IPS-18c (cell line): ENCODE measurements around the gene DNAJC2.

ENCODE experiments used
- H3K4me3 ChIP-seq: 2 replicates; pipeline ENCODE4 v1.7.0; 2013; ENCODE audit warnings: low read depth, mild to moderate bottlenecking, low read length, moderate library complexity; ENCODE audit not compliant: insufficient read depth
- H3K9me3 ChIP-seq: one replicate; pipeline ENCODE4 v1.6.1; 2013; ENCODE audit warnings: mild to moderate bottlenecking, low read length, moderate library complexity; ENCODE audit not compliant: control insufficient read depth, insufficient read depth

Gene DNAJC2

GRCh38 chr7:103344453-103345149 lies at the start of gene DNAJC2:
Gene DNAJC2 (minus strand): TSS chr7:103344767. CDS start chr7:103344622, 145 bp downstream.
- Histone ChIP-seq H3K4me3 (peak within 1 kb of the TSS; percentile 91), H3K9me3 (no peaks in the 10 kb centered on the region)

DNA sequence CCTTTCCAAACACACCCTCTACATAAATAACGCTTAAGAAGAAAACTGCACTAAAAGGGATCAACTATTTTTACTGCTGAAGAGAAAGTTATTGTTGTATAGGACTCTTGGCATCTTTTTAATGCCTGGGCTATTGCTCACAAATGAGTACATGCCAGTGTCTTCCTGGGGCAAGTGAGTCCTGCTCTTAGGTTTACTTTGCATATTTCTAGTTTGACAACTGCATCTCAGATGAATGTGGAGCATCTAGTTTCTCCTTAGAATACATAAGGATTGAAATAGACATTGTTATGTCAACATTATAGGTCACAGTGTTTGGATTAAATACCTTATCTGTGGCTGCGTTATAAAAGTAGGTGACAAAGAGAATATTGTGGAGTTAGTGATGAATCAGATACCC lies 47.4 kb upstream of the DNAJC2 start:
- no peaks in the 10 kb centered on the region for H3K9me3 ChIP-seq
- no peak overlapping the region for H3K4me3 ChIP-seq

DNA sequence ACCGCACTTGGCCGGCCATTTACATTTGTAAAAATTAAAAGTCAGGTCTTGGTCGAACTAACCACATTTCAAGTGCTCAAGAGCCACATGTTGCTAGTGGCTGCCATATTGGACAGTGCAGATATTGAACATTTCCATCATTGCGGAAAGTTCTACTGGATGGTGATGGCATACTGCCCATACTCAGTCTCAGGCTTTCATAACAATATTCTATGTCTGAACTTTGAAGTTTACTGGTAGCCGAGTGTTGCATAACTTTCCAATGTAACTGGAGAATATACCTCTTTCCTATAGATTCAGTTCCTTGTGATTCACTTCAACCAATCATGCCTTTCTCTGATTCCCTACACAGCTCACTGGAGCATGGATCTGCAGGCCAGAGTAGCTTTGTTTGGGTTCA lies 46.6 kb upstream of the DNAJC2 start:
- H3K9me3 ChIP-seq, result no peaks in the 10 kb centered on the region
- no peak overlapping the region for H3K4me3 ChIP-seq

GRCh38 chr7:103389263-103389662 lies 44.7 kb upstream of the DNAJC2 start:
- no peaks in the 10 kb centered on the region for H3K9me3 ChIP-seq

DNA sequence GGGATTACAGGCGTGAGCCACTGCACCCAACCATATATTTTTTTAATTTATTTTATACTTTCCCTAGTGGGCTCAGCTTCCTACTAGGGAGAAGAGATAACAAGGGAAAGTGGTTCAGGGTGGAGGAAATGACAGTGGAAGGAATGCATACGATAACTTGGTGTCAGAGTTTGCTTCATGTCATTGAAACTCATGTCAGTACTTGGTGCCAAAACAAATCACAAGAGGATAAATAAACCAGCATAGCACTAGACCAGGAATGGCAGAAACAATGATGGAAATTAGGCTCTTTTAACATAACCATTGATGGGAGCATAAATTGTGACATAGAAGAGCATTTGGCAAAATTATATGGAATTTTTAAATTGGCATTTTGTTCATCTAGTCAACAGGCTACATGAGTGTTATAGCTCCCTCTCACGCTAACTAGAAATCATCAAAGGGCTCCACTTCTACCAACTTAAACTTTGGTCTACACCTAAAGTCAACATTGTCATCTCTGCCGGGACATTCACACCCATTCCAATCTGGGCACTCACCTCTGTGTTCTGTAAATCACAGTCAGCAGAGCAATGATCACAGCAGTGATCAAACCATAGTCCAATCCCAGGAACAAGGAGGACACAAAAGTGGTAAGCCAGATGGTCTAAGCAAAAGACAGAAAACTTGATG lies 44.0 kb upstream of the DNAJC2 start:
- Histone ChIP-seq H3K4me3 (no peak overlapping the region), H3K9me3 (no peaks in the 10 kb centered on the region)

More at GRCh38 chr7:103389263-103389662, 44.7 kb upstream of the DNAJC2 start:
- H3K4me3 ChIP-seq, result no peak overlapping the region

GRCh38 chr7:103387242-103387641 lies 42.7 kb upstream of the DNAJC2 start:
- Histone ChIP-seq H3K4me3 (no peak overlapping the region), H3K9me3 (no peaks in the 10 kb centered on the region)

- no peak overlapping the region for H3K4me3 ChIP-seq
- H3K9me3 ChIP-seq, result no peaks in the 10 kb centered on the region
Observed at GRCh38 chr7:103382032-103382402, 37.5 kb upstream of the DNAJC2 start.

DNA sequence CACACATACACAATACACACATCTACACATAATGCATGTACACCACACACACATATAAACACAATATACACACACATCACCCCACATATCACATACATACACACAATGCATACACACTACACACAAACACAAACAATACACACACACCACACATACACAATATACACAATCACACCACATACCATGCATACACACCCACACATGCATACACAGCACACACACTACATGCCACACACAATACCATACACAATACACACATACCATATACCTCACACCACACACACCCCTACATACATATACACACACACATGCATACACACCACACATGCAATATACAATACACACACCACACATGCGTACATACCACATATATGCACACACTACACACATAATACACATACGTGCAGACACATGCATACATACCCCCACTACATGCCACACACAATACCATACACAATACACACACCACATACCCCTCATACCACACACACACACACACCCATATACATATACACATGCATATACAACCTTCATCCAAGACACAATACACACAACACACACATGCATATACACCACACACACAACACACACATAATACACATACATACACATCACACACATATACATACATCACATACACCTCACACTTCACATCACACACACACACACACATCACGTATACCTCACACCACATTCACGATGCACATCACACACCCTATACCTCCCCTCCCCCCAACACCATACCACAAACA lies 36.9 kb upstream of the DNAJC2 start:
- no peaks in the 10 kb centered on the region for H3K9me3 ChIP-seq
- H3K4me3 ChIP-seq, result no peak overlapping the region

DNA sequence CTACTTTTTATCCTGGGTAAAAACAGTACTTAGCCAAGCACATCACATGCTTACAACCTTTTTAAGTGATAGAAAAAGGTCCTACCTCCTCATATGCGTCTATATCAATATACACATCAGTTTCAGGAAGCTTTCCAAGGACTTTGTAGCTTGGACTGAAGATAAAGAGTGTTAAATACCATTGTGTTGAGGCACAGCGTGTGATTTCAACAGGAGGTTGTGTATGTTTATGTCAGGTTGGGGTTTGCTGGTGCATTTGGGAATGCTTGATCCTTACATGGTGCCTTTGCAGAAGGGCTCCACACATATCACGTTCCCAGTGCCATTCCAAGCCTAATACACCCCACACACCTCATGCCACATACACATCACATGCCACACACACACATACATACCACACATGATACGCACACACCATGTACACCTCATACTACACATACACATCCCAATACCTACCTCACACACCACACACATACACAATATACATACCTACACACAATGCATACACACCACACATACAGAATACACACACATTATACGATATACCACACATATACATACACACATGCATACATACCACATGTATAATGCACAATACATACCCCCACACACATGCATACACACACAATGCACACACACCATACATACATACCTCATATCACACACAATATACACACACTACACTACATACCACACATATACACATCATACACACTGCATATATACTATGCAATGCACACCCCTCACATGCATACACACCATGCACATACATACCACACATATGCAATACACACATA lies 36.0 kb upstream of the DNAJC2 start:
- Histone ChIP-seq H3K9me3 (no peaks in the 10 kb centered on the region), H3K4me3 (no peak overlapping the region)

GRCh38 chr7:103379270-103379975 lies 34.9 kb upstream of the DNAJC2 start:
- Histone ChIP-seq H3K9me3 (no peaks in the 10 kb centered on the region), H3K4me3 (no peak overlapping the region)

- Histone ChIP-seq H3K4me3 (no peak overlapping the region), H3K9me3 (no peaks in the 10 kb centered on the region)
Observed at GRCh38 chr7:103373866-103374643, 29.5 kb upstream of the DNAJC2 start.

- no peak overlapping the region for H3K4me3 ChIP-seq
- no peaks in the 10 kb centered on the region for H3K9me3 ChIP-seq
Observed at GRCh38 chr7:103369432-103369831, 24.9 kb upstream of the DNAJC2 start.

DNA sequence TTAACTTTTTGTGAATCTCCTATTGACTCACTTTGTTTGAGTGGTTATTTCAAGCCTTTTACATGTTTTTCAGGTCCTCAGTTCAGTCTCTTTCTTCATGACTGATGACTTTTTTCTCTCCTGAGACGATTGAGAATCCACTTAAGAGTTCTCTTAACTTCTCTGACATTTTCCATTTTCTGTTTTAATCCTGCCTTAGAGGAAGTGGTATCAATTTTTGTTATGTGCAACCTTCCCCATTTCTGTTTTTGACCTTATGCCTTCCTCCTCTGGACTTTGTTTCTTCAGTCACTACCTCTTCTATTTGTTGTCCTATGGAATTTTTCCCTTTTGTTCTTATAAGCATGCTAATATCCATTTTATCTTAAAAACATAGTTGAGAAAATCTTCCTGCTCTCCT lies 5.2 kb upstream of the DNAJC2 start:
- H3K4me3 ChIP-seq, result no peak overlapping the region
- no peaks in the 10 kb centered on the region for H3K9me3 ChIP-seq

DNA sequence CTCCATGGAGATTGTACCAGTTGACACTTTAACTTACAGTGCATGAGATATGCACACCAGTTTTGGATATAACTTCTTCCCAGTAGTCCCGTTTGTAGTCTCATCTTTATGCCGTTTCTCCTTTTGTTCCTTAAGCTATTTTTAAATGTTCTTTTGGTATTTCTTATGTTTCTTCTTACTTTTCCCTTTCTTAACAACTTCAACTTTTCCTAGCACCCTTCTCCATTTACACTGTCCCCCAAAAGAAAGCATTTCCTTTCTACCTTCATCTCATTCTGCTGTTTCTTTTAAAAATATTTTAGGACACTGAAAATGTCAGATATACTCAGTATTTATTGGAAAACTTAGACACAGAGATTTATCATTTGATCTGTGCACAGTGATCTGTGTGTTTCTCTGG lies 4.4 kb upstream of the DNAJC2 start:
- Histone ChIP-seq H3K9me3 (no peaks in the 10 kb centered on the region), H3K4me3 (no peak overlapping the region)

DNA sequence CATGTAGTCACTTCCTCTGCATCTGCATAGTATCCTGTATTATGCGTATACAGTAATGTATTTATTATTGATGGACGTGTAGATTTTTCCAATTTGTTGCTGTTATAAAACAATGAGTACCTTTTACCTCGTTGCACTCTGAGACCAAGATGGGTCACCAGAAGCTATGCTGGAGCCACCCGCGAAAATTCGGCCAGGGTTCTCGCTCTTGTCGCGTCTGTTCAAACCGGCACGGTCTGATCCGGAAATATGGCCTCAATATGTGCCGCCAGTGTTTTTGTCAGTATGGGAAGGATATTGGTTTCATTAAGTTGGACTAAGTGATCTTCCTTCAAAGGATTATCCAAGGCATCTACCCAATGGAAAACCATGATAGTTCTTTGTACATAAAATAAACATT lies 3.9 kb upstream of the DNAJC2 start:
- Histone ChIP-seq H3K4me3 (peak overlapping the region; percentile 96), H3K9me3 (no peaks in the 10 kb centered on the region)

GRCh38 chr7:103347507-103348267 lies 3.1 kb upstream of the DNAJC2 start, which contains the start of gene PSMC2:
Gene PSMC2 (plus strand): TSS chr7:103347643. CDS start chr7:103347712, 69 bp downstream.
- Histone ChIP-seq H3K4me3 (peak within 1 kb of the TSS; percentile 96), H3K9me3 (no peaks in the 10 kb centered on the region)
